Measurements from ENCODE around the gene TPSB2.

DNA sequence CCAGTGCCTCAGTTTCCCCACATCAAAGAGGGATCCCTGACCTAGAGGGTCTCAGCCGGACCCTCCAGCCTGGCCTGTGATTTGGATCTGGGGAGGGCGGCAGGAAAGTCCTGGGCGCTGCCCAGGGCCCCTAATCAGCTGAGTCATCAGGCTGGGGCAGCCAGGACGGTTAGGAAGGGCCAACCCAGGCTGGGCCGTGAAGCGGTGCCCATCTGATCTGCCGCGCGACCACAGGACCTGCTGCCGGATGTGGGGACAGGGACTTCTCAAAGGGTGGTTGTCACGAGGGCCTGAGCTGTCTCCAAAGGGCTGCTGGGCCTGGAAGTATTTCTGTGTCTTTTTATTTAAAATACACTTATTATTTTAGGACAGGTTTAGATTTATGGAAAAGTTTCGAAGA lies 14.9 kb upstream of the TPSB2 start:
- TF ChIP-seq CTCF (IDR thresholded peaks at IDR 0.05 in 2 of 3, conservative IDR thresholded peaks at IDR 0.05 in 1 of 3; ENCODE audit: borderline replicate concordance in 1 of 3, insufficient read depth in 1 of 3, low read depth in 2 of 3, low read length in 2 of 3) (no peak), POLR2A (IDR thresholded peaks at IDR 0.05; ENCODE audit: borderline replicate concordance, extremely low read depth, insufficient read depth, insufficient read length) (no peak), REST (IDR thresholded peaks at IDR 0.05; ENCODE audit: low read depth) (no peak), CEBPB (IDR thresholded peaks at IDR 0.05; ENCODE audit: low read depth) (no peak), EZH2 (IDR thresholded peaks at IDR 0.05) (no peak)
- TF ChIP-seq, protein P1, sequence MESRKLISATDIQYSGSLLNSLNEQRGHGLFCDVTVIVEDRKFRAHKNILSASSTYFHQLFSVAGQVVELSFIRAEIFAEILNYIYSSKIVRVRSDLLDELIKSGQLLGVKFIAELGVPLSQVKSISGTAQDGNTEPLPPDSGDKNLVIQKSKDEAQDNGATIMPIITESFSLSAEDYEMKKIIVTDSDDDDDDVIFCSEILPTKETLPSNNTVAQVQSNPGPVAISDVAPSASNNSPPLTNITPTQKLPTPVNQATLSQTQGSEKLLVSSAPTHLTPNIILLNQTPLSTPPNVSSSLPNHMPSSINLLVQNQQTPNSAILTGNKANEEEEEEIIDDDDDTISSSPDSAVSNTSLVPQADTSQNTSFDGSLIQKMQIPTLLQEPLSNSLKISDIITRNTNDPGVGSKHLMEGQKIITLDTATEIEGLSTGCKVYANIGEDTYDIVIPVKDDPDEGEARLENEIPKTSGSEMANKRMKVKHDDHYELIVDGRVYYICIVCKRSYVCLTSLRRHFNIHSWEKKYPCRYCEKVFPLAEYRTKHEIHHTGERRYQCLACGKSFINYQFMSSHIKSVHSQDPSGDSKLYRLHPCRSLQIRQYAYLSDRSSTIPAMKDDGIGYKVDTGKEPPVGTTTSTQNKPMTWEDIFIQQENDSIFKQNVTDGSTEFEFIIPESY (IDR thresholded peaks at IDR 0.05; ENCODE audit: extremely low read depth, insufficient replicate concordance, low read length): no peak
